K562 (cell line): ENCODE measurements around the gene MYBL2. TPM values are rescaled to one million over a fixed set of nuclear protein-coding genes. Genes with fewer than 3 reads are reported as not detected.
A peak's percentile ranks its signal among the peaks of the same experiment; 100 is the strongest.

ENCODE experiments used
- ADNP ChIP-seq: fragments of 200-800 bp; sonication (Bioruptor generic); IDR thresholded peaks from 2 replicates; pipeline ENCODE4 v1.6.1; 2016; ENCODE audit warnings: missing genetic modification characterization, missing compliant biosample characterization
- BMI1 ChIP-seq: fragments of 150-350 bp; IDR thresholded peaks from 2 replicates; pipeline ENCODE4 v1.6.1; 2014; ENCODE audit warnings: low read length
- BRD9 ChIP-seq: fragments of 450-650 bp; IDR thresholded peaks from 2 replicates; pipeline ENCODE4 v1.6.1; 2018; ENCODE audit warnings: low read depth; ENCODE audit not compliant: partially characterized antibody
- CREM ChIP-seq: IDR thresholded peaks from 2 replicates; pipeline ENCODE4 v1.6.1; 2014; ENCODE audit warnings: antibody characterized with exemption, low read depth
- GTF2E2 ChIP-seq: fragments of 200-800 bp; sonication (Bioruptor generic); IDR thresholded peaks from 2 replicates; pipeline ENCODE4 v1.6.1; 2016; ENCODE audit warnings: missing genetic modification characterization, missing compliant biosample characterization
- NFYB ChIP-seq: IDR thresholded peaks from 2 replicates; pipeline ENCODE4 v1.6.1; 2011; ENCODE audit warnings: mild to moderate bottlenecking, moderate library complexity; ENCODE audit not compliant: insufficient read length; ENCODE audit errors: extremely low read depth
- NUFIP1 ChIP-seq: fragments of 450-650 bp; IDR thresholded peaks from 2 replicates; pipeline ENCODE4 v1.6.1; 2018; ENCODE audit not compliant: partially characterized antibody
- POLR2A ChIP-seq: fragments of 450-650 bp; conservative IDR thresholded peaks from 2 replicates; pipeline ENCODE4 v1.6.1; 2016
- RNF2 ChIP-seq: sonication (generic); IDR thresholded peaks from 2 replicates; pipeline ENCODE4 v1.6.1; 2016
- SETDB1 ChIP-seq: IDR thresholded peaks from one replicate; pipeline ENCODE4 v1.6.1; 2012; ENCODE audit warnings: low read length, control low read depth, inconsistent platforms
- SMAD4 ChIP-seq: fragments of 250-450 bp; sonication (Bioruptor Pico); conservative IDR thresholded peaks from 2 replicates; pipeline ENCODE4 v1.8.0; 2021; ENCODE audit warnings: inconsistent platforms, mild to moderate bottlenecking, moderate library complexity
- SMARCA5 ChIP-seq: fragments of 450-650 bp; IDR thresholded peaks from 2 replicates; pipeline ENCODE4 v1.6.1; 2016
- TARDBP ChIP-seq: fragments of 450-650 bp; IDR thresholded peaks from 2 replicates; pipeline ENCODE4 v1.6.1; 2016
- THAP7 ChIP-seq: fragments of 250-450 bp; sonication (Bioruptor Pico); IDR thresholded peaks from 2 replicates; pipeline ENCODE4 v1.5.0; 2021
- ZBTB40 ChIP-seq, 2 experiments: fragments of 450-650 bp in 1 of 2; sonication (generic) in 1 of 2; formaldehyde crosslinking in 1 of 2; IDR thresholded peaks; 2 replicates each; pipeline versions ENCODE4 v1.7.1 to v1.9.0; 2016 to 2022; ENCODE audit warnings: inconsistent platforms in 1 of 2, mild to moderate bottlenecking in 1 of 2, missing genetic modification reagents in 1 of 2
- ZNF764 ChIP-seq: fragments of 250-450 bp; sonication (Bioruptor Pico); IDR thresholded peaks from 2 replicates; pipeline ENCODE4 v1.4.0; 2020; ENCODE audit warnings: low read depth, mild to moderate bottlenecking, moderate library complexity
- polyA plus RNA-seq, 8 experiments: library from polyadenylated mRNA; depleted of rRNA in 4 of 8; stranded (reverse) in 5 of 8; unstranded in 3 of 8; fragments of >200 nt; fragmentation: Nextera tagmentation in 2 of 8; fragmentation: Illumina TruSeq in 1 of 8; extraction: Ambion mirVana in 2 of 8; extraction: Trizol in 1 of 8; gene quantifications; 2 replicates each; pipeline versions ENCODE4 v1.2.1 to v1.2.3, GENCODE V29; 2011 to 2014; ENCODE audit warnings: inconsistent platforms in 1 of 8, missing spikeins in 1 of 8
- total RNA-seq, 7 experiments: library from RNA; depleted of rRNA in 6 of 7; stranded (reverse); fragments of >200 nt in 6 of 7; fragmentation: Illumina TruSeq in 2 of 7; extraction: Trizol in 2 of 7; gene quantifications; 2 replicates each; pipeline versions ENCODE4 v1.2.1 to v1.2.3, GENCODE V29; 2011 to 2021; ENCODE audit warnings: low replicate concordance in 1 of 7
- TF ChIP-seq, protein P1 (sequence below), 2 experiments: fragments of 450-650 bp; IDR thresholded peaks; 2 replicates each; pipeline ENCODE4 v1.6.1; 2018; ENCODE audit warnings: mild to moderate bottlenecking in 2 of 2, low read depth in 1 of 2; ENCODE audit not compliant: partially characterized antibody in 2 of 2

MYBL2 gene
- total and polyA plus RNA-seq, 9 of the 15 experiments (the other 6 are each of a cell fraction or from before 2014, with no cell fraction given) = 4.4 to 169 (median 52.5) TPM

- TF ChIP-seq ZBTB40 (IDR thresholded peaks at IDR 0.05) (no peak), ZBTB40 (CRISPR knock-in tag; IDR thresholded peaks at IDR 0.05) (no peak), ZNF764 (no peak), POLR2A (no peak), CREM (peak; percentile 94), NFYB (no peak), GTF2E2 (tag) (no peak), BMI1 (no peak), SMARCA5 (no peak), ADNP (tag) (no peak), THAP7 (no peak), SETDB1 (no peak), BRD9 (no peak), NUFIP1 (no peak), TARDBP (no peak), RNF2 (peak; percentile 75), SMAD4 (CRISPR knock-in tag) (peak; percentile 86)
- TF ChIP-seq, protein P1, sequence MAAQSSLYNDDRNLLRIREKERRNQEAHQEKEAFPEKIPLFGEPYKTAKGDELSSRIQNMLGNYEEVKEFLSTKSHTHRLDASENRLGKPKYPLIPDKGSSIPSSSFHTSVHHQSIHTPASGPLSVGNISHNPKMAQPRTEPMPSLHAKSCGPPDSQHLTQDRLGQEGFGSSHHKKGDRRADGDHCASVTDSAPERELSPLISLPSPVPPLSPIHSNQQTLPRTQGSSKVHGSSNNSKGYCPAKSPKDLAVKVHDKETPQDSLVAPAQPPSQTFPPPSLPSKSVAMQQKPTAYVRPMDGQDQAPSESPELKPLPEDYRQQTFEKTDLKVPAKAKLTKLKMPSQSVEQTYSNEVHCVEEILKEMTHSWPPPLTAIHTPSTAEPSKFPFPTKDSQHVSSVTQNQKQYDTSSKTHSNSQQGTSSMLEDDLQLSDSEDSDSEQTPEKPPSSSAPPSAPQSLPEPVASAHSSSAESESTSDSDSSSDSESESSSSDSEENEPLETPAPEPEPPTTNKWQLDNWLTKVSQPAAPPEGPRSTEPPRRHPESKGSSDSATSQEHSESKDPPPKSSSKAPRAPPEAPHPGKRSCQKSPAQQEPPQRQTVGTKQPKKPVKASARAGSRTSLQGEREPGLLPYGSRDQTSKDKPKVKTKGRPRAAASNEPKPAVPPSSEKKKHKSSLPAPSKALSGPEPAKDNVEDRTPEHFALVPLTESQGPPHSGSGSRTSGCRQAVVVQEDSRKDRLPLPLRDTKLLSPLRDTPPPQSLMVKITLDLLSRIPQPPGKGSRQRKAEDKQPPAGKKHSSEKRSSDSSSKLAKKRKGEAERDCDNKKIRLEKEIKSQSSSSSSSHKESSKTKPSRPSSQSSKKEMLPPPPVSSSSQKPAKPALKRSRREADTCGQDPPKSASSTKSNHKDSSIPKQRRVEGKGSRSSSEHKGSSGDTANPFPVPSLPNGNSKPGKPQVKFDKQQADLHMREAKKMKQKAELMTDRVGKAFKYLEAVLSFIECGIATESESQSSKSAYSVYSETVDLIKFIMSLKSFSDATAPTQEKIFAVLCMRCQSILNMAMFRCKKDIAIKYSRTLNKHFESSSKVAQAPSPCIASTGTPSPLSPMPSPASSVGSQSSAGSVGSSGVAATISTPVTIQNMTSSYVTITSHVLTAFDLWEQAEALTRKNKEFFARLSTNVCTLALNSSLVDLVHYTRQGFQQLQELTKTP (IDR thresholded peaks at IDR 0.05; ENCODE audit: low read depth in 1 of 2, partially characterized antibody in 2 of 2) = no peak
Measured at GRCh38 chr20:43690943-43691598, 24.2 kb downstream of the MYBL2 start (continued).
